ENCODE data around the gene CDC14B.
"Not testable (repeated sequence)": the region's sequence is repeated elsewhere in the genome, so short reads cannot be mapped to it uniquely, and the experiment has no call there.

CDC14B gene

DNA sequence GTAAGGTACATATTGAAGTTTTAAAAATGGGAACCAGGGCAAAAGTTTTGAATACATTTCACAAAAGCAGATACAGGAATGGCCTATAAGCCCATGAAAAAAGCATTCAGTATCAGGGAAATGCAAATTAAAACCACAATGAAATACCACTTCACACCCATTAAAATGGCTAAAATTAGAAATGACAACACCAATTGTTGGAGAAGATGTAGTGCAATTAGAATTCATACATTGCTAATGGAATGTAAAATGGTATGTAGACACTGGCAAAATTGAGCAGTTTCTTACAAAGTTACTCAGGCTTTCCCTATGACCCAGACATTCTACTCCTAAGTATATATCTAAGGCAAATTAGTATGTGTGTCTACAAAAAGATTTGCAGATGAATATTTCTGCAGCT is 34.2 kb downstream of the CDC14B start:
- Histone ChIP-seq H2BK12ac (ENCODE audit: low read length in 2 of 2) (no peak overlapping the region), H3K9me3 (ENCODE audit: control insufficient read depth, low read length) (no peaks in the 10 kb centered on the region), H3K18ac (ENCODE audit: low read depth in 1 of 2, low read length in 2 of 2) (no peak overlapping the region), H3K4me1 (ENCODE audit: control insufficient read depth, insufficient read depth, low read depth, low read length) (peaks cover 2% of the 10 kb centered on the region), H2AFZ (ENCODE audit: low read depth, low read length) (no peak overlapping the region), H3K14ac (ENCODE audit: low read length in 2 of 2) (no peak overlapping the region), H3K4me3 (ENCODE audit: insufficient read depth in 1 of 2, low read depth in 1 of 2, low read length in 2 of 2) (no peak overlapping the region), H3K9ac (ENCODE audit: low read length) (no peak overlapping the region), H3K4me2 (ENCODE audit: low read length, poor library complexity, severe bottlenecking) (no peak overlapping the region), H3K27ac (ENCODE audit: low read length, poor library complexity, severe bottlenecking) (no peak overlapping the region), H2BK5ac (ENCODE audit: low read depth, low read length, poor library complexity, severe bottlenecking) (no peak overlapping the region), H4K8ac (ENCODE audit: low read length) (no peak overlapping the region), H3K36me3 (ENCODE audit: control insufficient read depth in 1 of 2, insufficient read depth in 2 of 2, low read depth in 1 of 2, low read length in 2 of 2) (no peaks in the 10 kb centered on the region), H2AK5ac (ENCODE audit: low read length, severe bottlenecking) (no peak overlapping the region), H3K4ac (ENCODE audit: low read depth in 1 of 2, low read length in 2 of 2) (no peak overlapping the region), H3K27me3 (ENCODE audit: control insufficient read depth in 1 of 2, insufficient read depth in 1 of 2, low read length in 2 of 2) (no peaks in the 10 kb centered on the region), H2BK15ac (ENCODE audit: low read depth, poor library complexity, severe bottlenecking) (no peak overlapping the region), H3K79me1 (replicated peaks; ENCODE audit: low read length, poor library complexity, severe bottlenecking) (peaks cover 21% of the 10 kb centered on the region), H2BK120ac (ENCODE audit: low read depth, low read length) (no peak overlapping the region), H3K23ac (ENCODE audit: low read length in 2 of 2) (no peak overlapping the region), H4K91ac (ENCODE audit: low read length) (no peak overlapping the region)
- no peak for DNase-seq

DNA sequence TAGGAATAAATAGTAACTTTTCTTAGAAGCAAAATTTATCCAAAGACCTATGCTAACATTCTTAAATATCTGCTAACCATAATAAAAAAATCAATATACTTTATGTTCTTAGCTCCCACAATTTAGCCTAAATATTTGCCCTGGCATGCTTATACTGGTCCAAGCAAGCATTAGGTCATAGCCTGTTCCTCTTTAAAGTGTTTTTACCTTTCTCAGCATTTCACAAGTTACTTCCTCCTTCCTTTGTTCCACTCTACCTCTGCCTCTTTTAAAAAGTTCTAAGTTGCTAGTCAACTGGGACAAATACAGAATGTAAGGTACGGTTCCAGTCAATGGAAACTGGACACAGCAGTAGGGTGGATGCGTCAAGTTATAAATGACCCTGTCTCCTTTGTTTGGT is 37.4 kb downstream of the CDC14B start:
- H3K9ac ChIP-seq (ENCODE audit: low read length); H2AFZ ChIP-seq (ENCODE audit: low read depth, low read length); H3K36me3 ChIP-seq (ENCODE audit: control insufficient read depth in 1 of 2, insufficient read depth in 2 of 2, low read depth in 1 of 2, low read length in 2 of 2); H2BK12ac ChIP-seq (ENCODE audit: low read length in 2 of 2); H3K23ac ChIP-seq (ENCODE audit: low read length in 2 of 2); H2AK5ac ChIP-seq (ENCODE audit: low read length, severe bottlenecking); H3K18ac ChIP-seq (ENCODE audit: low read depth in 1 of 2, low read length in 2 of 2); H3K4me2 ChIP-seq (ENCODE audit: low read length, poor library complexity, severe bottlenecking); H4K8ac ChIP-seq (ENCODE audit: low read length); H3K27me3 ChIP-seq (ENCODE audit: control insufficient read depth in 1 of 2, insufficient read depth in 1 of 2, low read length in 2 of 2); H3K9me3 ChIP-seq (ENCODE audit: control insufficient read depth, low read length); H4K91ac ChIP-seq (ENCODE audit: low read length); H2BK15ac ChIP-seq (ENCODE audit: low read depth, poor library complexity, severe bottlenecking); H3K14ac ChIP-seq (ENCODE audit: low read length in 2 of 2); DNase-seq; H3K27ac ChIP-seq (ENCODE audit: low read length, poor library complexity, severe bottlenecking); H3K4me1 ChIP-seq (ENCODE audit: control insufficient read depth, insufficient read depth, low read depth, low read length); H2BK5ac ChIP-seq (ENCODE audit: low read depth, low read length, poor library complexity, severe bottlenecking); H3K4me3 ChIP-seq (ENCODE audit: insufficient read depth in 1 of 2, low read depth in 1 of 2, low read length in 2 of 2); H2BK120ac ChIP-seq (ENCODE audit: low read depth, low read length); H3K4ac ChIP-seq (ENCODE audit: low read depth in 1 of 2, low read length in 2 of 2): not testable (repeated sequence)
- 88% methylated on average over 2 of the region's 2 CpGs for WGBS
- H3K79me1 ChIP-seq (replicated peaks; ENCODE audit: low read length, poor library complexity, severe bottlenecking), result peaks cover 21% of the 10 kb centered on the region

DNA sequence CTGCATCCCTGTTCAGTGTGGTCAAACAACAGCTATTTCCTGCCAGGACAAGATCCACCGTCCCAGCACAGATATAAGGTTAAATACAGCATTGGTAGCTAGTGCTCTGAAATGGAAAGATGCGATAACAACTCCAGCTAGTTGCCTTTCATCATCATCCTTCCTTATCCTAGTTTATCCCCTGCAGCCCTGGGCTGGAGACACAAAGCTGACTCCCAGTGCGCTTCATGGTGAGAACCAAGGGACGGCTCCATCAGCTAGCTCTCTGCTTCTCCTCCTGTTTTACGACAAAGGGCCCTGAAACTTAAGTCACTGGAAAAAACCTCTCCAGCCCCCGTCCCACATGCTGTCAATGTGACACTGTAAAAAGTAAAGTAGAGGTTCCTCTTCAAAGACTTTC is 37.9 kb downstream of the CDC14B start:
- Histone ChIP-seq H2BK12ac (ENCODE audit: low read length in 2 of 2) (no peak overlapping the region), H2AK5ac (ENCODE audit: low read length, severe bottlenecking) (no peak overlapping the region), H3K23ac (ENCODE audit: low read length in 2 of 2) (no peak overlapping the region), H3K4me3 (ENCODE audit: insufficient read depth in 1 of 2, low read depth in 1 of 2, low read length in 2 of 2) (no peak overlapping the region), H3K27ac (ENCODE audit: low read length, poor library complexity, severe bottlenecking) (no peak overlapping the region), H2BK5ac (ENCODE audit: low read depth, low read length, poor library complexity, severe bottlenecking) (no peak overlapping the region), H3K9ac (ENCODE audit: low read length) (no peak overlapping the region), H3K4ac (ENCODE audit: low read depth in 1 of 2, low read length in 2 of 2) (no peak overlapping the region), H3K9me3 (ENCODE audit: control insufficient read depth, low read length) (no peaks in the 10 kb centered on the region), H3K27me3 (ENCODE audit: control insufficient read depth in 1 of 2, insufficient read depth in 1 of 2, low read length in 2 of 2) (no peaks in the 10 kb centered on the region), H3K14ac (ENCODE audit: low read length in 2 of 2) (no peak overlapping the region), H3K18ac (ENCODE audit: low read depth in 1 of 2, low read length in 2 of 2) (no peak overlapping the region), H2AFZ (ENCODE audit: low read depth, low read length) (no peak overlapping the region), H3K4me1 (ENCODE audit: control insufficient read depth, insufficient read depth, low read depth, low read length) (peaks cover 2% of the 10 kb centered on the region), H3K36me3 (ENCODE audit: control insufficient read depth in 1 of 2, insufficient read depth in 2 of 2, low read depth in 1 of 2, low read length in 2 of 2) (no peaks in the 10 kb centered on the region), H4K91ac (ENCODE audit: low read length) (no peak overlapping the region), H3K79me1 (replicated peaks; ENCODE audit: low read length, poor library complexity, severe bottlenecking) (peaks cover 19% of the 10 kb centered on the region), H2BK120ac (ENCODE audit: low read depth, low read length) (no peak overlapping the region), H2BK15ac (ENCODE audit: low read depth, poor library complexity, severe bottlenecking) (no peak overlapping the region), H3K4me2 (ENCODE audit: low read length, poor library complexity, severe bottlenecking) (no peak overlapping the region), H4K8ac (ENCODE audit: low read length) (no peak overlapping the region)
- 70% methylated on average over 6 of the region's 6 CpGs for WGBS
- DNase-seq, result no peak

DNA sequence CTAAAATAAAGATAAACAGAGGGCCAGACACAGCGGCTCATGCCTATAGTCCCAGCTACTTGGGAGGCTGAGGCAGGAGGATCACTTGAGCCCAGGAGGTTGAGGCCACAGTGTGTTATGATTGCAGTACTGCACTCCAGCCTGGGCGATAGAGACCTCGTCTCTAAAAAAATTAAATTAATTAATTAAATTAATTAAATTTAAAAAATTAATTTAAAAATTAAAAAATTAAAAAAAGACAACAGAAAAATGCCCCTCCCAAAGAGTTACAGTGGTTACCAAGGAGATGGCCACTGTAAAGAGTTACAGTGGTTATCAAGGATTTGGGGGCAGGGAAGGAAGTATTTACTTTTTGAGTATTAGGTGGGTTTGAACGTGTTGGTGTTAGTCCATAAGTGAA is 38.3 kb downstream of the CDC14B start:
- no peak overlapping the region for H3K14ac ChIP-seq (ENCODE audit: low read length in 2 of 2)
- no peak overlapping the region for H3K27ac ChIP-seq (ENCODE audit: low read length, poor library complexity, severe bottlenecking)
- no peak overlapping the region for H2BK5ac ChIP-seq (ENCODE audit: low read depth, low read length, poor library complexity, severe bottlenecking)
- H2BK15ac ChIP-seq (ENCODE audit: low read depth, poor library complexity, severe bottlenecking), result no peak overlapping the region
- H3K4me1 ChIP-seq (ENCODE audit: control insufficient read depth, insufficient read depth, low read depth, low read length), result peaks cover 2% of the 10 kb centered on the region
- no peak overlapping the region for H2AK5ac ChIP-seq (ENCODE audit: low read length, severe bottlenecking)
- no peak overlapping the region for H2BK12ac ChIP-seq (ENCODE audit: low read length in 2 of 2)
- no peaks in the 10 kb centered on the region for H3K36me3 ChIP-seq (ENCODE audit: control insufficient read depth in 1 of 2, insufficient read depth in 2 of 2, low read depth in 1 of 2, low read length in 2 of 2)
- H3K4me3 ChIP-seq (ENCODE audit: insufficient read depth in 1 of 2, low read depth in 1 of 2, low read length in 2 of 2), result no peak overlapping the region
- DNase-seq, result no peak
- H4K91ac ChIP-seq (ENCODE audit: low read length), result no peak overlapping the region
- no peaks in the 10 kb centered on the region for H3K9me3 ChIP-seq (ENCODE audit: control insufficient read depth, low read length)
- H2AFZ ChIP-seq (ENCODE audit: low read depth, low read length), result no peak overlapping the region
- peaks cover 18% of the 10 kb centered on the region for H3K79me1 ChIP-seq (replicated peaks; ENCODE audit: low read length, poor library complexity, severe bottlenecking)
- no peak overlapping the region for H3K9ac ChIP-seq (ENCODE audit: low read length)
- H2BK120ac ChIP-seq (ENCODE audit: low read depth, low read length), result no peak overlapping the region
- H4K8ac ChIP-seq (ENCODE audit: low read length), result no peak overlapping the region
- no peak overlapping the region for H3K4me2 ChIP-seq (ENCODE audit: low read length, poor library complexity, severe bottlenecking)
- H3K18ac ChIP-seq (ENCODE audit: low read depth in 1 of 2, low read length in 2 of 2), result no peak overlapping the region
- no peak overlapping the region for H3K23ac ChIP-seq (ENCODE audit: low read length in 2 of 2)
- no peak overlapping the region for H3K4ac ChIP-seq (ENCODE audit: low read depth in 1 of 2, low read length in 2 of 2)
- 89% methylated on average over 2 of the region's 4 CpGs for WGBS
- no peaks in the 10 kb centered on the region for H3K27me3 ChIP-seq (ENCODE audit: control insufficient read depth in 1 of 2, insufficient read depth in 1 of 2, low read length in 2 of 2)
